Activated CD8-positive, alpha-beta T cell treated with anti-CD3 and anti-CD28 coated beads for 36 hours (primary cell): ENCODE data around the gene CEACAM21. TPM values are rescaled to one million over a fixed set of nuclear protein-coding genes. Genes with fewer than 3 reads are reported as not detected.

Experiments used
- ATAC-seq: fragments of 200-7000 bp; cut with Tn5 transposase; one replicate; pipeline ENCODE4 v1.10.0; 2021; ENCODE audit warnings: mild to moderate bottlenecking, moderate library complexity
- CTCF ChIA-PET: fragments of 350-600 bp; sonication (Branson Sonifier 250); formaldehyde crosslinking; loops from one replicate; lab custom pipeline; 2021; ENCODE audit warnings: antibody characterized with exemption; lab: Charles Lee
- POLR2A ChIA-PET: fragments of 350-600 bp; sonication (Branson Sonifier 250); formaldehyde crosslinking; loops from one replicate; lab custom pipeline; 2021; ENCODE audit warnings: antibody characterized with exemption; lab: Charles Lee
- DNase-seq: peaks from one replicate; pipeline ENCODE4 v3.0.0-alpha.2; 2020
- H3K27ac Mint-ChIP-seq: one replicate; pipeline ENCODE4 v1.8.0; 2021; ENCODE audit warnings: mild to moderate bottlenecking, mixed read lengths
- H3K27me3 Mint-ChIP-seq: one replicate; pipeline ENCODE4 v1.8.0; 2021; ENCODE audit warnings: mixed read lengths
- H3K36me3 Mint-ChIP-seq: one replicate; pipeline ENCODE4 v1.8.0; 2021; ENCODE audit warnings: low read depth, mixed read lengths
- H3K4me1 Mint-ChIP-seq: one replicate; pipeline ENCODE4 v1.8.0; 2021; ENCODE audit warnings: low read depth, mixed read lengths
- H3K4me3 Mint-ChIP-seq: one replicate; pipeline ENCODE4 v1.8.0; 2021; ENCODE audit warnings: mild to moderate bottlenecking, moderate library complexity, mixed read lengths
- H3K9me3 Mint-ChIP-seq: one replicate; pipeline ENCODE4 v1.8.0; 2021; ENCODE audit warnings: mixed read lengths
- CTCF ChIP-seq: fragments of 200-600 bp; IDR thresholded peaks from one replicate; pipeline ENCODE4 v1.8.0; 2022; ENCODE audit warnings: antibody characterized with exemption, mild to moderate bottlenecking
- intact Hi-C: fragments of 100-400 bp; cut with micrococcal nuclease; formaldehyde crosslinking; loops from one replicate; pipeline ENCODE4 v1.10.0; 2022
- total RNA-seq, 2 experiments: library from RNA; stranded (reverse); gene quantifications; one replicate each; pipeline ENCODE4 v1.2.3, GENCODE V29; 2021

CEACAM21 gene
- total RNA-seq, 2 experiments from 2014 or later = 17.7 to 19.8 TPM

GRCh38 chr19:41542622-41543021 is 33.3 kb upstream of the CEACAM21 start:
- CTCF ChIA-PET = interaction anchor here (0.7 to 4.6 kb wide), 13 partner anchors 11 to 93 kb away, joined by 3 to 21 read pairs (median 4); no protein-coding TSS in a partner anchor
- Mint-ChIP-seq H3K4me1 (peaks cover 52% of the 10 kb centered on the region), H3K9me3 (no peaks in the 10 kb centered on the region), H3K27me3 (peaks cover 5% of the 10 kb centered on the region), H3K4me3 (no peak overlapping the region), H3K27ac (peak overlapping the region; percentile 64), H3K36me3 (peaks cover 5% of the 10 kb centered on the region)
- POLR2A ChIA-PET = interaction anchor here (0.9 to 1.4 kb wide), 2 partner anchors 10 to 11 kb away, joined by 3 read pairs; no protein-coding TSS in a partner anchor
- DNase-seq (no peak), ATAC-seq (no peak)
- TF ChIP-seq CTCF = no peak
- intact Hi-C loops = no loop called here

GRCh38 chr19:41543582-41543981 is 32.4 kb upstream of the CEACAM21 start:
- Mint-ChIP-seq H3K9me3 (no peaks in the 10 kb centered on the region), H3K36me3 (peaks cover 4% of the 10 kb centered on the region), H3K4me3 (no peak overlapping the region), H3K27me3 (peaks cover 5% of the 10 kb centered on the region), H3K4me1 (peaks cover 56% of the 10 kb centered on the region), H3K27ac (peak overlapping the region; percentile 90)
- CTCF ChIA-PET = interaction anchor here (0.9 to 4.6 kb wide), 3 partner anchors 20 to 94 kb away, joined by 3 to 21 read pairs (median 17); no protein-coding TSS in a partner anchor
- DNase-seq (no peak), ATAC-seq (peak; percentile 32)
- TF ChIP-seq CTCF = no peak
- POLR2A ChIA-PET = interaction anchor here (1.0 to 1.4 kb wide), 2 partner anchors 26 to 111 kb away, joined by 3 to 4 read pairs; no protein-coding TSS in a partner anchor
- intact Hi-C loops = no loop called here

GRCh38 chr19:41545547-41545946 is 30.4 kb upstream of the CEACAM21 start:
- intact Hi-C loops = no loop called here
- CTCF ChIA-PET = interaction anchor here (1.5 to 4.9 kb wide), 4 partner anchors 10 to 96 kb away, joined by 4 to 38 read pairs (median 6); no protein-coding TSS in a partner anchor

GRCh38 chr19:41546386-41546789 is 29.6 kb upstream of the CEACAM21 start:
- POLR2A ChIA-PET = interaction anchor here (0.6 to 4.9 kb wide), 8 partner anchors 8 to 256 kb away, joined by 3 to 26 read pairs (median 4); partner anchors contain the start of gene DMAC2
- ATAC-seq (peak; percentile 34), DNase-seq (peak; percentile 49)
- CTCF ChIA-PET = interaction anchor here (1.5 to 4.9 kb wide), 3 partner anchors 11 to 97 kb away, joined by 5 to 38 read pairs (median 7); no protein-coding TSS in a partner anchor
- no peak for TF ChIP-seq CTCF
- Mint-ChIP-seq H3K27me3 (no peaks in the 10 kb centered on the region), H3K4me1 (peaks cover 52% of the 10 kb centered on the region), H3K27ac (peak overlapping the region; percentile 90), H3K9me3 (no peaks in the 10 kb centered on the region), H3K36me3 (peaks cover 13% of the 10 kb centered on the region), H3K4me3 (peak overlapping the region; percentile 74)
- intact Hi-C loops = no loop called here

More at GRCh38 chr19:41545547-41545946, 30.4 kb upstream of the CEACAM21 start:
- H3K27ac Mint-ChIP-seq = peak overlapping the region; percentile 90
- no peak for TF ChIP-seq CTCF
- peaks cover 52% of the 10 kb centered on the region for H3K4me1 Mint-ChIP-seq
- H3K36me3 Mint-ChIP-seq = peaks cover 6% of the 10 kb centered on the region
- H3K9me3 Mint-ChIP-seq = no peaks in the 10 kb centered on the region
- POLR2A ChIA-PET = interaction anchor here (1.1 to 4.9 kb wide), 5 partner anchors 9 to 96 kb away, joined by 3 to 26 read pairs (median 5); no protein-coding TSS in a partner anchor
- no peaks in the 10 kb centered on the region for H3K27me3 Mint-ChIP-seq
- ATAC-seq (no peak), DNase-seq (no peak)
- H3K4me3 Mint-ChIP-seq = peak overlapping the region; percentile 74

GRCh38 chr19:41546961-41547360 is 29.0 kb upstream of the CEACAM21 start:
- no peak for TF ChIP-seq CTCF
- DNase-seq = no peak
- H3K4me3 Mint-ChIP-seq = peak overlapping the region; percentile 74
- POLR2A ChIA-PET = interaction anchor here (0.6 to 4.9 kb wide), 6 partner anchors 8 to 256 kb away, joined by 3 to 26 read pairs (median 7); no protein-coding TSS in a partner anchor
- intact Hi-C loops = no loop called here
- H3K27ac Mint-ChIP-seq = peak overlapping the region; percentile 90
- peaks cover 52% of the 10 kb centered on the region for H3K4me1 Mint-ChIP-seq
- H3K36me3 Mint-ChIP-seq = peaks cover 19% of the 10 kb centered on the region
- no peaks in the 10 kb centered on the region for H3K9me3 Mint-ChIP-seq
- CTCF ChIA-PET = interaction anchor here (1.5 to 4.9 kb wide), 3 partner anchors 11 to 23 kb away, joined by 5 to 38 read pairs (median 16); no protein-coding TSS in a partner anchor
- no peaks in the 10 kb centered on the region for H3K27me3 Mint-ChIP-seq
- no peak for ATAC-seq
